Spleen (tissue), 7 donors: Measurements from ENCODE around the gene WDR91.

Source experiments
- CTCF ChIP-seq, 11 experiments: fragments of 200-600 bp in 7 of 11; fragments of 450-650 bp in 4 of 11; sonication (generic) in 4 of 11; IDR thresholded peaks in 8 of 11; conservative IDR thresholded peaks in 3 of 11; 1 replicate in 7 of 11; 2 replicates in 4 of 11; pipeline versions ENCODE4 v1.4.0 to v1.8.0; 2016 to 2021; ENCODE audit warnings: antibody characterized with exemption in 11 of 11, inconsistent platforms in 4 of 11, mild to moderate bottlenecking in 1 of 11
- POLR2A ChIP-seq, 3 donors: fragments of 450-650 bp; IDR thresholded peaks; one replicate each; pipeline ENCODE4 v1.5.1; 2017; ENCODE audit warnings: antibody characterized with exemption in 3 of 3, mild to moderate bottlenecking in 1 of 3
- POLR2AphosphoS5 ChIP-seq, 3 donors: sonication (generic); formaldehyde crosslinking; IDR thresholded peaks; one replicate each; pipeline ENCODE4 v1.5.1; 2017; ENCODE audit warnings: antibody characterized with exemption in 3 of 3
- donor health status: DM: no; HTN: no; CAD: no; lungs with moderate emphysema.
- donor health status: DM: no; HTN: no; CAD: no.
- donor health status: DM: no; HTN: no; CAD: no.

GRCh38 chr7:135152442-135152841 is 58.9 kb downstream of the WDR91 start:
- TF ChIP-seq POLR2A (IDR thresholded peaks at IDR 0.05) (no peak), CTCF (IDR thresholded peaks at IDR 0.05 in 8 of 11, conservative IDR thresholded peaks at IDR 0.05 in 3 of 11) (no peak), POLR2AphosphoS5 (IDR thresholded peaks at IDR 0.05) (no peak)
